Esophagus mucosa (tissue), 1 donor: ENCODE measurements around the gene SLIT1. TPM values are rescaled to one million over a fixed set of nuclear protein-coding genes. Genes with fewer than 3 reads are reported as not detected.

Experiments
- ATAC-seq: fragments of 200-7000 bp; cut with Tn5 transposase; one replicate; pipeline ENCODE4 v1.9.1; 2020
- total RNA-seq: library from RNA; stranded (reverse); gene quantifications from one replicate; pipeline ENCODE4 v1.2.4, GENCODE V29; 2023
- donor health status: DM: yes; HTN: yes; CAD: no.

Gene SLIT1
- total RNA-seq, 1 donor from 2014 or later: 0.16 TPM

DNA sequence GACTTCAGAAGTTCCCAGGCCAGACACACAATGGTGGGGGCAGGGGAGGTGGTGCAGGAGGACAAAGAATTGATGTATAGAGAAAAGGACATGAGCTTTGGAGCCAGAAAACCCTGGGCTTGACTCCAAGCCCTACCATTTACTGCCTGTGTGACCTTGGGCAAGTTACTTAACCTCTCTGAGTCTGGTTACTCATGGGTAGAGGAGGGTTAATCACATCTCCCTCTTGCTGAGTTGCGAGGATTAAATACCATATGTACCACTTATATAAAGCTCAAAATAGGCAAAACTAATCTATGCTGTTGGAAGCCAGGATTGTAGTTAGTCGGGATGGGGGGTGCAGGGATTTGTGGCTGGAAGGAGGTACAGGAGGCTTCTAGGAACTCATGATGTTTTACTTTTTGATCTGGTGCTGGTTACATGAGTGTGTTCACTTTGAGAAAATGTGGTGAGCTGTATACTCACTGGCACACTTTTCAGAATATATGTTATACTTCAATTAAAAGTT lies 106.8 kb downstream of the SLIT1 start:
- ATAC-seq: no peak

DNA sequence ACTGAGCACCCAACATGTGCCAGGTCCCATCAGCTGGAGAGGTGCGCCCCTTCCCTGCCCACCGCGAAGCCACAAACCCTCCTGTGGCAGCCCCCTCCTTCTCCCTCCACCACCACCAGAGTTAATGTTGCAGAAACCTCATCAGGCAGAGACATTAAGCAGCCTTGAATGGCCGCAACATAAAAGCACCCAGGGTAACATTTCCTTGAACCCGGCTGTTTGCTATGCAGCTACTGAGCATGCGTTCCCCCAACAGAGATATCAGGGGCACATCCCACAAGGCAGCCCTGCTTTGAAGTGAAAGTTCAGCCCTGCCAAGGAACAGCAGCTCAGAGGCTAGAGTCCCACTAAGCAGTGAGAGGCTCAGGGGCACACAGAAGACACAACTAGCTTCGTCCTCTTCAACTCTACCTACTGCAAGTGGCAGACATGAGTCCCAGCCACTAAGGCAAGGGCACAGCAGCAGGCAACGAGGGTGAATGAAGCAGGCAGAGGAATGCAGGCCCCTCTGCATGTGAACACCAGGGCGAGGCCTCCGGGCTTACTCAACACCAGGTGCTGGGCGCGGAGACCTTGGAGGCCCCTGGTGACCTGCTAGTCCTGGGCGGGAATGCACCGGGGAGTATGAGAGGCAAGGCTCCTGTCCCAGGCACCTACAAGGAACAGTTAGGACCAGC lies 107.4 kb downstream of the SLIT1 start:
- no peak for ATAC-seq

DNA sequence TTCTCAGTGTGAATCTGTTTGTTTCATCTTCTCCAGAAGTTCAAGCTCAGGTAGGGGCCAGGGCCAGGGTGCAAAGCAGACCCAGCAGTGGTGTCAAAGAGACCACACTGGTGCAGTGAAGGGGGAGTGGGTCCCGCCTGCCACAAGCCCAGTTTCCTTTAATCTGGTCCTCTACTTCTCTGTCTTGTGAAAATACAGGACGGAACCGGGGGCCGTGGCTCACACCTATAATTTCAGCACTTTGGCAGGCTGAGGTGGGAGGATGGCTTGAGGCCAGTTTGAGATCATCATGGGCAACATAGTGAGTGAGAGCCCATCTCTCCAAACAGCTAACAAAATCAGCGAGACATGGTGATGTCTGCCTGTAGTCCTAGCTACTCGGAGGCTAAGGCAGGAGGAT lies 109.0 kb downstream of the SLIT1 start:
- ATAC-seq: no peak

DNA sequence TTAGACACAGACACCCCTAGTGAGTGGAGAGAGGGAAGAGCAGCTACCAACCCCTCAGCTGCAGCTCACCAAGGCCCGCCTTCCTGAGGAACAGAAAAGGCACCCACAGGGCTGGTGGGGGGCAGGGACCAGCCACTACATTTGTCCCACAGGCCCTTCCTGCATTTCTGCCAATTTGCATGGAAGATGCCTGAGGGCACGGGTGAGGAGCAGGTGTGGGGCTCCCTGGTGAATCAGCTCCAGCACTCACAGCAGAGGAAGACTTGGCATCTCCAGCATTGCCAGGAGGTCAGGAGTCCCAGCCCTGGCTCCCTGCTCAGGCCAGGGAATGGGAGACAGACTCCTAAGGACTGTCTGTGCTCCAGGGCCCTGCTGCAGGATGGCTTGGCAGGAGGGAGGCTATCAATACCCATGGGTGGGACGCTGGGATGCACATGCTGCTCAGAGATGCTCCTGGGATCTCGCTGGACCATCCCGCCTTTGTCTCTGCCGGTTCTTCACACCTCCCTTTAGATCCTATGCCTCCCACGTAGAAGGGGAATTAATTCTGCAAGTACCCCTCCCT lies 109.7 kb downstream of the SLIT1 start:
- ATAC-seq: no peak

DNA sequence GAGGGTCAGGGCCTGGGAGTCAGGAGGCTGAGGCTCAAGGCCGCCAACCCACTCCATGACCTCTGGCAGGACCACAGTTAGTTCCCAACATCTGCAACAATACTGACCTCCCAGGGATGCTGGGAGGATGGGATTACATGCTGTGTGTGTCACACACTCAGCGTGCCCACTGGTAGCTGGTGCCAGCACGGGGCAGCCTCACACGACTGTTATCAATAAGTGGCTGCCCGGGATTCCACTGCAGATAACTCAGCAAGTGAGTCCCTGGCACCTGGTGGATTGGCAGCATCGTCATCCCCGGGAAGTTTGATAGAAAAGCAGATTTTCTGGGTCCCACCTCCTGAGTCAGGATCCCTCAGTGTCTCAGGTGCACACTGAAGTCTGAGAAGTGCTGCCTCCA lies 110.3 kb downstream of the SLIT1 start:
- no peak for ATAC-seq

DNA sequence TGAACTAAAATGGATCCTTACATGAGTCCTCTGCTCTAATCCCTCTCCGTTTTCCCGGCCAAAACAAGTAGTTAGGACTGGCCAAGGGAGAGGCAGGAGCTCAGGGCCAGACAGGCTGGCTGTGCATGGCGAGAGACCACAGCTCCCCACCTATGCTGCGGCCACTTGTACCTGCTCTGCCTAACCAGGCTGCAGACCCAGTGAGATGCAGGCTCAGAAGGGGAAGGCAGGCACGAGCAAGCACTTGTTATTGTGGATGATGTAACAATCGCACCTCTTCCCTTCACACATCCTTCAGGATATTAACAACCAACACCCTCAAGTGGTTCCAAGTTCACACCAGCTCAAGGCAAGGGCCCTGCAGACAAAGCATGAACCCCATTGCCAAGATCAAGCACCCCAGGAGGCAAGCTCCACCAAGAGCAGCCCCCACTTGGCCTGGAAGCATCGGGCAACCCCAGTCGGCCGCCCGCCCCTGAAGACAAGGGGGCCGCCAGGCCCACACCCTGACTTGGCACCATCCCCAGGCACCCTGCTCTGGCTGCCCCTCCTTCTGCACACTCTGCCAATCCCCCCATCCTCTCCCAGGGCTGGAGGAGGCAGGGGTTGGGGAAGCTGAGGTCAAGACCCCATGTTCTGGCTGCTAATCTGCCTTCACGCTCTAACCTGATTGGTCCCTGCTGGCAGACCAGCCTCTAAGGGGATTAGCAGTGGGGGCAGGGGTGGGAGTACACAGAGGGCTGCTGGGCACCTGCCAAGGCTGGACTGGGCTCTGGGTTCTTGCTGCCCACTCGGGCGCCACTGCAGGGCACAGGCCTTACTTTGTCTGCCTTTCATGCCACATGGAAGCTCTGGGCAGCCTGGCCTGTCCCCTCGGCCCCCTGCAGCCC lies 111.3 kb downstream of the SLIT1 start:
- ATAC-seq: no peak

DNA sequence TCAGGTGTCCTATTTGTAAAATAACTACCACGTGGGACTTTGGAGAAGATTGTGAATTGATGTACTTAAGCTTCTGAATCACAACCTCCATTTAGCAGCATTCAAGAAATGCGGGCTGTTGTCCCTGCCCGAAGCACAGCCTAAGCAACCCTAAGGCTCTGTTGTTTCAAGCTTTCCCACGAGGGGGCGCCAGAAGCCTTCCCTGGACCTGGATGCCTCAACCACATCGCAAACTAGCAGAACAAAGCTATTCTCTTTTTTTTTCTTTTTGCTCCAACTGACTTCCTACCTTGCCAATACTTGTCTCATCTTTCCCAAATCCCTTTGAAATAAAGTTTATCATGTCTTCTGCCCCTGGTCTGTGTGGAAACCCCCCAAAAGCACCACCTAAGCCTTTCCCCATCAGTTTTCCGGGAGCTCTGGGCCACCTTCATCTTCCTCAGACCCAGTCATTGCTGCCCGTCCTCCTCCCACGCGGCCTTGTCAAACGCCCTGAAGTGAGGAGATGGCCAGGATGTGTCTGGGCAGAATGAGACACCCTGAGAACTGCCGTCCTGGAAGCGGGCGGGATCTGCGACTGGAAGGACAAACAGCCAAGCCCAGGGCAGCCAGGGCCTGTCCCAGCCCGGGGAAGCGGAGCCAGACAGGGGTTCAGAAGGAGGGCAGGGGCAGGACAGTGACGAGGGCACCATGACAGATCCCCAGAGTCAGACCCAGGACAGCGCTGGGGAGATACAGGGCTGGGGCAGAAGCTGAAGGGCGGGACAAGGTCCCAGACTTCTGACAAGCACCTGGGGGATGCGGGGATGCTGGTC lies 112.7 kb downstream of the SLIT1 start:
- ATAC-seq: peak; percentile 74

DNA sequence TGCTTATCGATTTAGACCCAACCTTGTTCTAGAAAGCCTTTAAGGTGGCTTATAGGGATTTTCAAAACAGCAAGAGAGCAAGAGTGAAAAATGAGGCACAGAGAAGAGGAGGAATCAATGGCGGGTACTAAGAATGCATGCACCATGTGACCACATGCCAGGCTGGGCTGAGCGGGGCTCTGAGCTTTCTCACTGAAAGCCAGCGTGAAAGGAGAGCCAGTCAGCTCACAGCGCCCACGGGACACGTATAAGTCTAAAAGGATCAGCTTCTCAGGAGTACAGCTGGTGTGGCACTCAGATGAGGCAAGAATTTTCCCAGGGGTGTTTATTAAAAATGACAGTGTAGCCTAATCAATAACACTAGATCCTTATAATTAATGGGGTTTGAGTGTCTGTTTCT lies 114.3 kb downstream of the SLIT1 start:
- ATAC-seq: no peak

DNA sequence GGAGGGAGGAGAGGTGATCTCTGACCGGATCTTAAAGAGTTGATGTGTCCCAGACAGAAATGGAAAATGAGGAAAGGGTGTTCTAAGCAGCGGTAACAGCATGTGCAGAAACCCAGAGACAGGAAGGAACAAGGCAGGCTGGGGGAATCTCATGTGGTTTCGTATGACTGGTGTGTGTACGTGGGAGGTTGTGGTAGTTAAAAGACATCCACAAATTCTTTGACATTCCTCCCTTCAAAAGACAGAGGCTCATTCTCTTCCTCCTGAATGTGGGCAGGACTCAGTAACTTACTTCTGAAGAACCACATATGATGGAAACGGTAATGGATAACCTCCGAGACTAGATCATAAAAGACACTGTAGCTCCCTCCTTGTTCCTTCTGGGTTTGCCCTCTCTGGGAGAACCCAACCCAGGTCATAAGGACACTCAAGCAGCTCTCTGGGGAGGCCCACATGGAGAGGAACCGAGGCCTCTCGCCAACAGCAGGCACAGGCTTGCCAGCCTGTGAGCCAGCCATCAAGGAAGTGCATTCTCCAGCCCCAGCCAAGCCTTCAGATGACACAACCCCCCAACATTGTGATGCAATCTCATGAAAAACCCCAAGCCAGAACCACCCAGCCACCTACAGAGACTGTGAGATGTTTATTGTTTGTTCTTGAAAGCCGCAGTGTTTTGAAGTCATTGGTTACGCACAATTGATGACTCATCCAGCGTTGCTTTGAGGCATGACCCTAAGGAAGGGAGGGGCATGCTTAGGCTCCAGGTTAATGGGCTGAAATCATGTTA lies 116.0 kb downstream of the SLIT1 start:
- ATAC-seq: peak; percentile 72

DNA sequence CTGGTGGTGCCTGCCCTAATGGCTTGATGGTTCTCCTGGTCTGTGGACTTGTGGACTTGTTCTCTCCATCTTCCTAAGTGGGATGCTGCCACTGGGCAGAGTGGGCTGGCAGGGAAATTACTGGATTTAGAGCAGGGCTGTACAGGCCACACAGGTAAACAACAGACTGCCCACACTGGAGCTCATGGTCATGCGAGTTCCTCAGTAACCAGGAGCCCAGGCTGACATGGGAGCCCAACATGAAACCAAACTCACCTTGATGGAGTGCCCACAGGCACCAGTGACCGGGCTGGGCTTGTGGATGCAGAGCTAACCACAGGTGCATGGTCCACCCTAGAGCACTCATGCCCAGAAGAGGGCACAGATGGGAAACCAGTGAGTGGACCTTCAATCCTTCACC lies 116.7 kb downstream of the SLIT1 start:
- ATAC-seq: no peak

DNA sequence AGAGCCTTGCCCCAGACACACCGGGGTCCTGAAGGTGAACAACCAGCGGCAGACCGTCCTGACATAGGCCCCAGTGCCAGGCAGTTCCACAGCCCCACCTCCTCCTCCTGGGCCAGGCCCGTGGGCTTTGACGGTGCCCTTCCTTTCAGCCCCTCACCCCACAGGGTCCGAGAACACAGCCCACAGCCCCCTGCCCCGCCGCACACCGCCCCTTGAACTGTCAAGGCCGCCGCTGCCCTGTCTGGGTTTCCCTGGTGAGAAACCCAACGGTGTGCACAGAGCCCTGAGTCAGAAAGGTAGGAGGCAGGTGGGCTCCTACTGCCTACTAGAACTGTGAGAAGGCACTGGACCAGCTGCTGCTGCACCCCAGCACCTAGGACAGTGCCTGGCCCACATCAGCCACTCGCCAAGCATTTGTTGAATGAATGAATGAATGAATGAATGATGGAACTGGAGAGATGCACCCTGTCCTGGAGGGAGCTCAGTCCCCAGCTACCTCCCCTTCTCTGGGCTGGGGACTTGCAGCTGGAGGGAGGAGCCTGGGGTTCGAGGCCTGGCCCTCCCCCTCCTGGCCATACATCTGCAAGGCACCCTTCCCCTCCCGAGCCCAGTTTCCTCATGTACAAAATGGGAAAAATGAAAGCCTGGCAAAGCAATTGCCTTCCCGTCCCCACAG lies 117.9 kb downstream of the SLIT1 start:
- ATAC-seq: no peak

DNA sequence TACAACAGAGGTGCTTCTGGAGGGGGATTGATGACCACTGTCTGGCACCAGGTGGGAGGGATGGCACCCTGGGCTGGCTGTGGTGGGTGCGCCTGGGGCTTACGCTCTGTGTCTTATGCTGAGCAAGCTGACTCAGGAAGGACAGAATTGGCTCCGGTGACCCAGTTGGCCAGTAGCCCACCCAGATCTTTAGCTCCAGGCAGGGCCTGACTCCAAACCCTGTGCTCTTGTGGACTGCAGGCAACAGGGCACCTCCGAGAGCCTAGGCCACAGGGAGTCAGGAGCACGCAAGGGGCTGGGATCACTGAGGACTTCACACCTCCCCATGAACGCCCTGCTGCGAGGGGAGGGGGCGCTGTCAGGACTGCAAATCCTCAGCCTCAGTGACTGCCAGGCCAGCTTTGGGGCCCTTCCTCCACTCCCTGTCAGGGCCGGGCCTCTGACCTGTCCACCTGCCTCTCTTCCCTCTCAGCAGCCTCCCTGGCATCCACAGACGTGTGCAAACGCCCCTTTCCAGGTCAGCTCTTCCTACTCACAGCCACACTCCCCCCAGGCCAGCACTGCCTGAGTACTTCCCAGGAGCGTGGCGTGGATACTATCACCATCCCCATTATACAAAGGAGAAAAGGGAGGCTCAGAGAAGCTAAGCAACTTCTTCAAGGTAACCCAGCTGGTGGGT lies 118.7 kb downstream of the SLIT1 start:
- no peak for ATAC-seq

DNA sequence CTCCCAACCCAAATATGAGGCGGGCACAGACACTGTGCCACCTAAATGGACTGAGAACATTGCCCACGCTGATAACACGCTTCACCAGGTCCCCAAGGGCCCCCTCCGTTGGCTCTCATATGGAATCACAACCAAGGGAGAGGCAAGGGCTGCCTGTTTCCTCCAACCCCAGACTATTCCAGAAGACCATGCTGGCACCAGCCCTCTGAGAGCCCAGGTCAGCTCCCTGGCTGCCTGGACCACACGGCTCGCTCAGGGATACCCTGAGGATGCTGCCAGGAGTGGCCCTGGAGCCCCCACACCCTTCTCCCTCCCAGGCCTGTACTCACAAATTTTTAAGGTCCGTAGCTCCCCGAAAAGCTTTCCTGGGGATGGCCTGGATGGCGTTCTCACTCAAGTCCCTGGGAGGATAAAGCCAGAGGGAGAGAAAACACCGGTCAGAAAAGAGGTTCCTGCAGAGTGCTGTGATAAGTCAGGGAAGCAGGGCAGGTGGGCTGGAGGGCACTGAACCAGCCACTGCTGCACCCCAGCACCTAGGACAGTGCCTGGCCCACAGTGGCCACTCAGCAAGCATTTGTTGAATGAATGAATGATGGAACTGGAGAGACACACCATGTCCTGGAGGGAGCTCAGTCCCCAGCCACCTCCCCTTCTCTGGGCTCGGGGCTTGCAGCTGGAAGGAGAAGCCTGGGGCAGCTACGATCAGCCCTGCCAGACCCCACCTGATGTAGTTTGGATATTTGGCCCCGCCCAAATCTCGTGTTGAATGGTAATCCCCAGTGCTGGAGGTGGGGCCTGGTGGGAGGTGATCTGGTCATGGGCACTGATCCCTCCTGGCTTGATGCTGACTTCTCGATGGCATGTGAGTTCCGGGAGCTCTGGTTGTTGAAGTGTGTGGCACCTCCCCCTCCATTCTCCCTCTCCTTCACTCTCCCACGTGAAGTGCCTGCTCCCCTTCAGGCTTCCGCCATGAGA lies 119.8 kb downstream of the SLIT1 start:
- no peak for ATAC-seq

DNA sequence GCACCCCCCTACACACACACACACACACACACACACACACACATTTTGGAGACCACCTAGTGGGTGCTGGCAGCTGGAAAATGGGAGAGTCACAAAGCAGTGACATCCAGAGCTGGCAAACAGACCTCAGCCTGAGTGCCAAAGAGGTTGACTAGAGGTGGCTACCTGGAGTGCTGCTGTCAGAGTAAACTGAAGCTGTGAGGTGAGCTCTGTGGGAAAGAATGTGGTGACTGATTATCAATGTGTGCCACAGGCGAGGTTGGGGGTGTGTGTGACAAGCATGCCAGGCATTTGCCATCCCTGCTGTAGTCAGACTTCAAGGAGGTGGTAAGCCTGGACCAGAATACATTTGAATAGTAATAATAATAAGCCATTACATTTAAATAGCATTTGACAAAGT lies 120.6 kb downstream of the SLIT1 start:
- ATAC-seq: no peak

DNA sequence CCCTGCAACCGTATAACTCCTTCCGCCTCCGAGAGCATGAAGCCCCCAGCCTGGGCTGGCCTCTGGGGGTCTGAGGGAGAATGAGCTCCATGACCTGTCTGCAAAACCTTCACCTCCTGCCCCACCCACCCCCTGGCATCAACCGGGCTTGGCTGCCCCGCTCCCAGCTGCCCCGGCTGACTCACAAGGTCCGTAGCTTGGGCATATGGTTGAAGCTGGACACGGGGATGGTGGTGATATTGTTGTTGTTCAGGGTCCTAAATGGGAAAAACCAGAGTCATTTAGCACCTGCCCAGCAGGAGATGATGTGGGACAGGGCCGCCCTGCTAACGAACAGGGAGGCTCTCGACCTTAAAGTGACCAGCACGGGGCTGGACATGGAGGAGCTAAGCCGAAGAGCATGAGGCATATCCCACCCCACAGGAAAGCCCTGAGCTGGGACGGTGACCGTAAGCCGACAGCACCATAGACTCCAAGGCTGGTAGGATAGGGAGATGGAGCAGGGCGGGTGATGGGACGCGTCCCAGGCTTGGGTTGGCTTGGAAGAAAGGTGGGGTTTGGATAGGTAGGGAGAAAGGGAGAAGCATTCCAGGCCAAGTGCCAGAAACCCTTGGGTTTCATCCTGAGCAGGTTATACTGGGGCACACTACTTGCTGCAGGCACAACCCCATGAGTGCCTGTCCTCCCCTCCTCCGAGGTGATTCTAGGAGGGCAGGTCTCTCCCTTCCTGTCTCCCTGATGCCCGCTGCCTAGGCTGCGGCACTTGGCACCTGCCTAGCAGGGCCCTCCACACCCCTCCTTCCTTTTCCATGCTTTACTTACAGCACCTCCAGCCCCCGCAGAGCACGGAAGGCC lies 121.5 kb downstream of the SLIT1 start:
- ATAC-seq: no peak

DNA sequence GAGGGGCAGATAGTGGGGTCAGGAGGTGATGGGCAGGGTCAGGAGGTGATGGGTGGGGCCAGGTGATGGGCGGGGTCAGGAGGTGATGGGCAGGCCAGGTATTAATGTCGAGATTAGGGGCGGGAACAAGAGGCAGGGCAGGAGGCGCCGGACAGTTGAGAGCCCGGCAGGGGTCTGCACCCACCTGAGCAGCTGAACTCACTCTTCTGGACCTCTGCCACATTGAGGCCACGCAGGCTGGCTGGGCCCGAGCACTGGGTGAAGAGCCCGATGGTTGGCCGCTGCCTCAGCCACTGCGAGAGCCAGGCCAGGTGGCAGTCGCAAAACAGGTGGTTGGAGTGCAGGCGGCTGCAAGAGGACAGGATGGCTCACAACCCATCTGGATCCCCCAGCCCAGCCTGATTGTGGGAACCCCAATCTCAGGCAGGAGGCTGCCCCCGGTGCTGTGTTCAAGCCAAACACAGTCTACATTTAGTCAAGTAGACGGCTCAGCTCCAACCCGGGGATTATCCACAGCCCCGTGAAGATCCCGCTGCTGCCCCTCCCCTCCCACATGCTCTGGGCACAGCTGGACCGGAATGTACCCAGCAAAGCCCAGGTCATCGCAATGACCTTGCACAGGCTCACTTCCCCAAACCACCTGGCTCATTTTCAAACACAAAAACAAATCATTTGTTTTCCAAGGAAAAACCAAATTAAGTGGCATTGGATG lies 122.3 kb downstream of the SLIT1 start:
- no peak for ATAC-seq

DNA sequence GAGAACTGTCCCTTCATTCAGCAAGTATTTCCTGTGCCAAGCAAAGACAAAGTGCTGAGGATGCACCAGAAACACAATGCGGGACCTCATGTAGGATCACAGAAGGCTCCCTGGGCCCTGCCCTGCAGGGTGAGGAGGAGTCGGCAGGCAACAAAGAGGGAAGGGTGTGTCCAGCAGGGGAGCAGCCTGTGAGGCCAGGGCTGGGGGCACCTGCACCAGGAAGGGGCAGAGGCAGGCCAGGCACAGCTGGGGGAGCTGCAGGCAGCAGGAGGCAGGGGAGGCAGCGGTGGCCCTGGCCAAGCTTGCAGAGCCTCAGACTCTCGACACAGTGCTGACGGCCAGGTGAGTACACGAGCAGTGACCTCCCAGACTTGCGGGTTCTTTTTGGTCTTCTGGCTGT lies 123.3 kb downstream of the SLIT1 start:
- no peak for ATAC-seq

DNA sequence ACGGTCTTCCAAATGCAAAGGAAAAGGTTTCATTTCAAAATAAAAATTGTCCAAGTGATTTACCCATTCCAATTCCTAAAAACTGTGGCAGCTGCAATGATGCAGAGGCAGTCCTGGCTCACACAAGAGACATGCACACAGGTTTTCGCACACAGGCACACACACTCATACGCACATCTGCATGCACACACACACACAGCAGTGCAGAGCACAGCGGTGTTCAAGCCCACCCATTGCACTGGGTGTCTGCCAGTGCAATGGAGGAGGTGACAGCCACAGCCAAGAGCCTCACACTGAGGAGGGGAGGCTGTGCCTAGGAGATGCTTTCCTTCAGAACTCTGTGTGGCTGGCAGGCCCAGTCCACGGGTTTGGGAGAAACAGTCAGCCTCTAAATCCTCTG lies 123.7 kb downstream of the SLIT1 start:
- no peak for ATAC-seq
